Smooth muscle cell of the brain vasculature (primary cell): ENCODE measurements around the gene C21orf91.

Experiments
- DNase-seq: peaks from one replicate; pipeline ENCODE4 v3.0.0-alpha.2; 2012; ENCODE audit warnings: low read depth, low spot score

The C21orf91 gene

DNA sequence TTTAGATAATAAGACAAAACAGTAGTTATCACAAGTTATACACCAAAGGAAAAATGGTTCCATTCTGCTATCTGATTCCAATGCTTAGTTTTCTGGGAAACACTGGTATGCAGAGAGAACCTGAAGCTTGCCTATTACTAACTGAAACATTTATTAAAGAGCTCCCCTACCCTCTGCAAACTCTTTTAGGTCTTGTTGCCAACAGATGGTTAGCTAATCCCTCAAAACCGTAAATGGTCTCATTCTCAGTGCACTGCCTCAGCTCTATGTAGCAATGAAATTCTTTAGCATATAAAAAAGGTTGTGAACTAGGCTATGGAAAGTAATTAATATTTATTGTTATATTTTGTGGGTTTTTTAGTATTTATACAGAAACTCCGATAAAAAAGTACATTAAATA, 20.4 kb downstream of the C21orf91 start:
- DNase-seq: no peak

DNA sequence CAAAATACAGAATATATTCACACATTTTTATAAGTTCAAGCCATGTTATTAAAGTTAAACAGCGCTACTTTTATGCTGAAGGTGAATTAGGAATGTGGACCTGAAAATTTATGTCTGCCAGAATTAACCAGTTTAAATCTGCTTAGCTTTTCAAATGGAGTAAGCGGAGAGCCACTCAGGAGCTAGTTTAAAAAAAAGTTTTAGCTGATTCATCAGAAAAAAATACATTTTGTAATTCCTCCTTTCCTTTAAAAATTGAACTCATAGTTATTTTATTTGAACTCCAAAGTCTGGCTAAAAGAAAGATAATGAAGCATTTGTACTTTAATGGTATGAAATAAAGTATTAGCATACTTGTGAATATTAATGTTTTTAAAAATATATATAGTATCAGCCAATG, 21.2 kb downstream of the C21orf91 start:
- DNase-seq: no peak

GRCh38 chr21:17796503-17796902, 22.7 kb downstream of the C21orf91 start:
- DNase-seq: no peak

DNA sequence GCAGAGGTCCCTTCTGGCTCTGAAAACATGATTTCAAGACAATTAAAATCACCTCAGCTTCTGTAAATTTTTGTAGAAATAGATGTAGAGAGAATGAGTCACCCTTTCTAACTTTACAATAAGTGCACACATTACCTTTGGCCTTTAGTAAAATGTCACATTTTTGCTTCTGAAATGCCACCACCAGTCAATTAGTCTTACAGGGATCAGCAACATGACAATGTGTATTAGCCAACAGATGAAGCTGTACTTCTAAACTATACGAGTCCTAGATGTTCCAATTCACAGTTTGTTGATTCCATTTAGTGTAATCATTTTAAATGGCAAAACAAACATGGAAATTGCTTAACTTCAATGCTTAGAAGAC, 23.1 kb downstream of the C21orf91 start:
- no peak for DNase-seq

DNA sequence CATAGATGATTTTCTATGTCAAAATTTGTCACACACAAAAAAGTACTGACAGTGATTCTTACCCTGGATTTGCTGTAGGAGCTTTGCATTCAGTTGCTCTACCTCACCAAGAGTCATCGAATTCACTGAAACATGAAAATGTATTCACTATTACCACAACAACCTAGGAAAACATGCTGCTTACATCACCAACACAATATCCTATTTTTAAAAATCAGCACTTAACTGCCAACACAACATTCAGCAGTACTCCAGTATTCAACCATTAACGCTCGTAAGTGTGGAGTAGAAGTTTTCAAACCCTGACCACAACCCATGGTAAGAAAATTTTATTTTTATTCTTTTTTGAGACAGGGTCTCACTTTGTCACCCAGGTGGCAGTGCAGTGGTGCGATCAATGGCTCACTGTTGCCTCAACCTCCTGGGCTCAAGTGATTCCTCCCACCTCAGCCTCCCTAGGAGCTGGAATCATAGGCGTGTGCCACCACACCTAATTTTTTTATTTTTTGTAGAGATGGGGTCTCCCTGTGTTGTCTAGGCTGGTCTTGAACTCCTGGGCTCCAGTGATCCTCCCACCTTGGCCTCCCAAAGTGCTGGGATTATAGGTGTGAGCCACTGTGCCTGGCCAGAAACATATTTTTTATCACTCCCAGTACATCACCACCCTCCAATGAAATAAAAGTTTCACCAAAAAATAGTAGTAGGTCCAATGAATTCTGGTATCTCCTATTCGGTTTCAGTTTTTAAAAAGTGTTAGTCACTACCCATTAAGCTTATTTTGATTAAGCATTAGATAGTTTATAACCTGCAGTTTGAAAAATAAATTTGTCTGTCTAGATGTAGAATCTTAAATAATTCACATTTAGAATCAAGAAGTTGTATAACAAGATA, 23.8 kb downstream of the C21orf91 start:
- DNase-seq: no peak

DNA sequence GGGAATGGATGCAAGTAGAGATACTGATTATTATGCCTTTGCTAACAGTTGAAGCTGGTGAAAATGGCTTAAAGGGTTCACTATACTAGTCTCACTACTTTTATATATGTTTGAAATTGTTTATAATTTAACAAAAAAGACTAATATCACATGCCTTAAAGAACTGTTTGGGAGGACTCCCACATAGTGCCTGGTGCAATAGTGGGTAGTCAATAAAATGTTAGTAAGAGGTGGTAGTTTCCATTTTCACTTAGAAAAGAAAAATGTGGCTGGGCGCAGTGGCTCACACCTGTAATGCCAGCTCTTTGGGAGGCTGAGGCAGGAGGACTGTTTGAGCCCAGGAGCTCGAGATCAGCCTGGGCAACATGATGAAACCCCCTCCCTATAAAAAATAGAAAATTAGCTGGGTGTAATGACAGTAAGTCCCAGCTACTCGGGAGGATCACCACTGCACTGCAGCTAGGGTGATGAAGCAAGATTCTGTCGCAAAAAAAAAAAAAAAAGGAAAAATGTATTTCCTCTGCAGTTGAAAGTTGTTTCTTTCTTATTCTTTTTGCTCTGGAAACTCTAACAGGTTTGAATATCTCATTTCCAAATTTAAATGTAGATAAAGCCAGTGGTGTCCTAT, 24.5 kb downstream of the C21orf91 start:
- DNase-seq: no peak

- no peak for DNase-seq
Measured at GRCh38 chr21:17793246-17794123, 25.7 kb downstream of the C21orf91 start.

DNA sequence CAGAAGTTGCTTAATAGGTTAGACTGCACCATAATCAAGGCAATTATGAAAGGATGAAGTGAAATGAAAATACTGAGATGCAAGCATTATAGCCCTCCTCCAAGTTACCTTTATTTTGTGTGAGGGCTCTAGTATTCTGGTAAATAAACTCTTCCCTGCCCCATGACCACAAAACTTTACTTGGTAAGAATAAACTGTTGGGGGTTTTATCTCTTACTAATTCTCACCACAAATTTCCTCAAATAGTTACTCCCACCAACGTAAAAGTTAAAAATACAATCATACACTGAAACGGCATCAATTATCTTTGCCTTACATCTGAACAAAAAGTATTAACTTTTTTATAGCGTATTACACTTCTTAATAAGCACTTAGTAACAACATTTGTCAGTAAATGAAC, 29.5 kb downstream of the C21orf91 start:
- no peak for DNase-seq

GRCh38 chr21:17789069-17789468, 30.1 kb downstream of the C21orf91 start:
- no peak for DNase-seq

GRCh38 chr21:17786851-17787181, 32.3 kb downstream of the C21orf91 start:
- DNase-seq: no peak

DNA sequence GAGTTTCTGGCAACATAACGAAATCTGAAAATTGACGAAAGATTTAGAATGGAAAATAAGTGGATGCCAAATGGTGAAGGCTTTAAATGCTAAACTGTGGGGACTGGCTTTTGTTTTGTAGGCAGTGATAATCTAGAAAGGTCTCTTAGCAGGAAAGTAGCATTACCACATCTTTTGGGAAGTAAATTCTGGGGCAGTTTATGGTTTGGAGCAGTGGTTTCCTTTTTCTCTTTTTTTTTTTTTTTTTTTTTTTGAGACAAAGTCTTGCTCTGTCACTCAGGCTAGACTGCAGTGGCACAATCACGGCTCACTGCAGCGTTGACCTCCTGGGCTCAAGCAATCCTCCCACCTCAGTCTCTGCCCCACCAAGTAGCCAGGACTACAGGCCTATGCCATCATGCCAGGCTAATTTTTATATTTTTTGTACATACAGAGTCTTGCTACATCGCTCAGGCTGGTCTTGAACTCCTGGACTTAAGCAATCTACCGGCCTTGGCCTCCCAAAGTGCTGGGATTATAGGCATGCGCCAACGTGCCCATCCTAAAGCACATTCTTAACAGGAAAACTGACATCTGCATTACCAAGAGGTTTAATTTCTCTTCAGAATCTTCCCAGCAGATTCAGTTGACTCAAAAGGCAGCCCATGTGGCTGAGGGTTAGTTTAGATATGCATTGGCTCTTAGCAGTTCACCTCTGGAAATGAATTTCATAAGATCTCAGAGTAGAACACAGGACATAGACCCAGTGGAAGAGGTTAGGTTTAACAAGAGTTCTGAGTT, 32.9 kb downstream of the C21orf91 start:
- no peak for DNase-seq

GRCh38 chr21:17785403-17785788, 33.8 kb downstream of the C21orf91 start:
- no peak for DNase-seq

- no peak for DNase-seq
Measured at GRCh38 chr21:17784604-17785402, 34.4 kb downstream of the C21orf91 start.

DNA sequence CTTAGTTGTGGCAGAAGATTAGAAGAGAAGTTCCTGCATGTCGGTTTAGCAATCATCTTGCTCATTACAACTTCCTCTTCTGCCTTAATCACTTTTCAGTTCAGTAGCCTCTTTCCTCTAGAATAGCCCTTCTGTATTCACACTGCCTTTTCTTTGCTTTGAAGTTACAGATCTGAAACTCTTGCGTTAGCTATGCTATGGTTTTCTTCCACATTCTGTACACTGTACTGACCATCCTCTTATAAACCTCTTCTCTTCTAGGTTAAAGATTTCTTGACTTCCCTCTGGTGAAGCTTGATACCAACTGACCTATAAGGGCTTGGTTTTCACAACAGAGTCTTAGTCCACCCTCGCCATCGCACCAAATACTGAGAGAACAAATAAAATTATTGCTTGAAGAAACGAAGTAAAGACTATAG, 35.0 kb downstream of the C21orf91 start:
- no peak for DNase-seq

- DNase-seq: no peak
Measured at GRCh38 chr21:17783481-17784179, 35.5 kb downstream of the C21orf91 start.

DNA sequence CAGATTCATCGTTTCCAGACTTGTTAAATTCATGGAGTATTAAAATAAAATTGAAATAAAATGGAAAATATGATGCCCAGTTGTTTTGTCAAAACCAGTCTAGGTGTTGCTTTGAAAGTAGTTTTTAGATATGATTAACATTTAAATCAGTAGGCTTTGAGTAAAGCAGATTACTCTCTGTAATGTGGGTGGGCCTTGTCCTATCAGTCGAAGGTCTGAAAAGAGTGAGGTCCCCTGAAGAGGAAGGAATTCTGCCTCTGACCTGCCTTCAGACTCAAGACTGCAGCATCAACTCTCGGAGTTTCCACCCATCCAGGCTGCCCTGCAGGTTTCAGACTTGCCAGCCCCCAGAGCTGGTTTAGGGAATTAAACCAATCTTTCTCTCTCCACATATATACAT, 36.2 kb downstream of the C21orf91 start:
- DNase-seq: no peak

GRCh38 chr21:17782051-17782450, 37.1 kb downstream of the C21orf91 start:
- DNase-seq: no peak

DNA sequence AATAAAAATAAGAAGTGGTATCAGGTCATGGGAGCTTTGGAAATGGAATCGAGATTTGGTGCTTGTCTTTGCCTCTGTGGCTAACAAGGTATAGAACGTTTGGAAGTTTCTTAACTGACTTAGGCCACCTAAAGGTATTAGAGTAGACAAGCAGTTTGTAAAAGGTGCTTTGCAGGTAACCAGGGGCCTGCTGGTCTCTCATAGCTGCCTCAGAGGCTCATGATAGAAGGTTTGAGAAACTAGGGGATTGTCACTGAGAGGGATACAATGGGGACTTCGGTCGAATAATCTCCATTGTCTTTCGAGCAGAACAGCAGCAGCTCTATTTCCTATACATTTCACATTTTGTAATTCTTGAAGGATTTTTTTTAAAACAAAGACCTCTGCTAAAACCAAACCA, 37.6 kb downstream of the C21orf91 start:
- DNase-seq: no peak

GRCh38 chr21:17780539-17780938, 38.6 kb downstream of the C21orf91 start:
- no peak for DNase-seq

DNA sequence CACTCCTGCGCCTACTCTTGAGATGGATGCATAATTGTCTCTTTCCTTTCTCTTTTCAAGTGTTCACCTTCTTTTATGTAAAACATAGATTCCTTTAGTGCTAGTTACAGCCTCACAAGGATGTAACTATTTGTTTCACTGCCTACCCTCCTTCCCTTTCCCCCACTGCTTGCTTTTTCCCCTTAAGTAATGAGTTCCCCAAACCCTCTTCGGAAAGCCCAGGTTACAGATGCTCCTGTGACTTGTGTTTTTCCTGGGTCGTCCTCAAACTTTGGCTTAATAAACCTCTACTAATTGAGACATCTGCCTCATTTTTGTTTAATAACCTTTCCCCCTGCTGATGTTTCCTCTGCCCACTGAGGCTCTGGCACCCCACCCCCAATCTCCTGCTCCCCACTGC, 39.2 kb downstream of the C21orf91 start:
- no peak for DNase-seq
